ENCODE measurements around the gene PGBD1. TPM values are rescaled to one million over a fixed set of nuclear protein-coding genes. Genes with fewer than 3 reads are reported as not detected.

PGBD1 gene
- total and polyA plus RNA-seq, 2 of the 13 experiments (the other 11 are each of a cell fraction or from before 2014, with no cell fraction given) = 3.6 to 6.9 TPM

- TF ChIP-seq KIAA2018 (CRISPR knock-in tag; IDR thresholded peaks at IDR 0.05; ENCODE audit: borderline replicate concordance) (peak; percentile 63; the same call in 1 of the 2 replicates), THAP8 (CRISPR knock-in tag; IDR thresholded peaks at IDR 0.05; ENCODE audit: borderline replicate concordance) (no peak), BCL3 (CRISPR knock-in tag; IDR thresholded peaks at IDR 0.05) (peak; percentile 83), ZNF142 (CRISPR knock-in tag; IDR thresholded peaks at IDR 0.05) (peak; percentile 93; the same call in 1 of the 2 replicates), ZSCAN20 (CRISPR knock-in tag; IDR thresholded peaks at IDR 0.05; ENCODE audit: borderline replicate concordance) (peak; percentile 80; the same call in 1 of the 2 replicates), AGO1 (IDR thresholded peaks at IDR 0.05; ENCODE audit: low read depth, low read length, poor library complexity, severe bottlenecking) (peak; percentile 59), PAWR (CRISPR knock-in tag; IDR thresholded peaks at IDR 0.05; ENCODE audit: borderline replicate concordance) (no peak), ZNF12 (CRISPR knock-in tag; IDR thresholded peaks at IDR 0.05) (0 out of 2 replicates have a peak, but pooled peaks have one; percentile 82), ZNF614 (CRISPR knock-in tag; IDR thresholded peaks at IDR 0.05; ENCODE audit: borderline replicate concordance) (peak; percentile 89), CCDC6 (CRISPR knock-in tag; IDR thresholded peaks at IDR 0.05) (peak; percentile 59; the same call in 1 of the 2 replicates), ELF1 (CRISPR knock-in tag; IDR thresholded peaks at IDR 0.05) (peak; percentile 78)
These were observed 14.2 kb upstream of the PGBD1 start, which contains the start of gene ZSCAN26 (continued) for GRCh38 chr6:28266962-28267694.

Measured in HepG2 (cell line).